Hepatocyte (in vitro differentiated cells): Measurements from ENCODE around the gene TRAF3. TPM values are rescaled to one million over a fixed set of nuclear protein-coding genes. Genes with fewer than 3 reads are reported as not detected.

Experiments used
- DNase-seq: peaks from one replicate; pipeline ENCODE4 v3.0.0-alpha.2; 2016; ENCODE audit warnings: low spot score
- H2AFZ ChIP-seq: fragments of 200-600 bp; sonication (generic); 2 replicates; pipeline ENCODE4 v1.6.0; 2016; ENCODE audit warnings: antibody characterized with exemption, mild to moderate bottlenecking
- H3K27ac ChIP-seq: fragments of 200-600 bp; sonication (generic); 2 replicates; pipeline ENCODE4 v1.5.1; 2016; ENCODE audit warnings: mild to moderate bottlenecking
- H3K27me3 ChIP-seq: fragments of 200-600 bp; sonication (generic); 2 replicates; pipeline ENCODE4 v1.6.1; 2016
- H3K36me3 ChIP-seq: fragments of 200-600 bp; sonication (generic); replicated peaks from 2 replicates; pipeline ENCODE4 v1.5.1; 2016; ENCODE audit warnings: low read depth; ENCODE audit not compliant: insufficient read depth
- H3K4me1 ChIP-seq: fragments of 200-600 bp; sonication (generic); 2 replicates; pipeline ENCODE4 v1.5.1; 2016; ENCODE audit warnings: mild to moderate bottlenecking, moderate library complexity; ENCODE audit not compliant: insufficient read depth
- H3K4me2 ChIP-seq: fragments of 200-600 bp; sonication (generic); 2 replicates; pipeline ENCODE4 v1.6.0; 2016
- H3K4me3 ChIP-seq: fragments of 200-600 bp; sonication (generic); 2 replicates; pipeline ENCODE4 v1.5.1; 2016; ENCODE audit warnings: mild to moderate bottlenecking
- H3K79me2 ChIP-seq: fragments of 200-600 bp; sonication (generic); 2 replicates; pipeline ENCODE4 v1.6.0; 2017; ENCODE audit warnings: mild to moderate bottlenecking
- H3K9me2 ChIP-seq: fragments of 200-600 bp; sonication (generic); replicated peaks from 2 replicates; pipeline ENCODE4 v1.6.0; 2017; ENCODE audit warnings: mild to moderate bottlenecking; ENCODE audit not compliant: insufficient read depth
- H3K9me3 ChIP-seq: fragments of 200-600 bp; sonication (generic); 2 replicates; pipeline ENCODE4 v1.5.1; 2016; ENCODE audit warnings: low read depth, mild to moderate bottlenecking
- H4K20me1 ChIP-seq: fragments of 200-600 bp; sonication (generic); 2 replicates; pipeline ENCODE4 v1.6.0; 2016; ENCODE audit warnings: mild to moderate bottlenecking; ENCODE audit not compliant: insufficient read depth, poor library complexity, severe bottlenecking
- CTCF ChIP-seq: fragments of 200-600 bp; sonication (generic); IDR thresholded peaks from 2 replicates; pipeline ENCODE4 v1.5.1; 2016; ENCODE audit warnings: antibody characterized with exemption, mild to moderate bottlenecking; ENCODE audit not compliant: poor library complexity
- EZH2 ChIP-seq: fragments of 200-600 bp; sonication (generic); IDR thresholded peaks from 2 replicates; pipeline ENCODE4 v1.6.1; 2016; ENCODE audit warnings: antibody characterized with exemption, mild to moderate bottlenecking, borderline replicate concordance
- EZH2phosphoT487 ChIP-seq: fragments of 200-600 bp; sonication (generic); IDR thresholded peaks from one replicate; pipeline ENCODE4 v1.6.1; 2018; ENCODE audit warnings: antibody characterized with exemption, mild to moderate bottlenecking, low read depth, moderate library complexity; ENCODE audit not compliant: unreplicated experiment, severe bottlenecking
- WGBS: methylation state at CpG from one replicate; pipeline ENCODE4 v1.1.6; 2016; ENCODE audit warnings: low lambda C conversion rate; ENCODE audit errors: missing lambda C conversion rate; 5-methylcytosine and 5-hydroxymethylcytosine counted together
- polyA plus RNA-seq: library from polyadenylated mRNA; unstranded; fragments of >200 nt; fragmentation: Nextera tagmentation; extraction: Ambion mirVana; gene quantifications from 2 replicates; pipeline ENCODE4 v1.2.1, GENCODE V29; 2016
- total RNA-seq: library from RNA; depleted of rRNA; stranded (reverse); fragments of >200 nt; gene quantifications from 2 replicates; pipeline ENCODE4 v1.2.3, GENCODE V29; 2014

The TRAF3 gene
- total and polyA plus RNA-seq, 2 experiments from 2014 or later, result 8.0 to 15.8 TPM

- Histone ChIP-seq H3K4me1 (no peaks in the 10 kb centered on the region), H3K9me3 (no peaks in the 10 kb centered on the region), H3K4me3 (no peak overlapping the region), H3K36me3 (peaks cover 3% of the 10 kb centered on the region), H2AFZ (no peak overlapping the region), H3K79me2 (peaks cover 5% of the 10 kb centered on the region), H4K20me1 (no peaks in the 10 kb centered on the region), H3K4me2 (no peak overlapping the region), H3K9me2 (no peaks in the 10 kb centered on the region), H3K27ac (no peak overlapping the region), H3K27me3 (no peaks in the 10 kb centered on the region)
- TF ChIP-seq CTCF (no peak), EZH2 (no peak), EZH2phosphoT487 (no peak)
- WGBS, result 97% methylated on average over 8 of the region's 8 CpGs
- DNase-seq, result no peak
Observed at GRCh38 chr14:102729825-102730224, 47.4 kb upstream of the TRAF3 start.

GRCh38 chr14:102731101-102731870 is 46.0 kb upstream of the TRAF3 start:
- H2AFZ ChIP-seq, result no peak overlapping the region
- peaks cover 3% of the 10 kb centered on the region for H3K36me3 ChIP-seq
- TF ChIP-seq EZH2phosphoT487, result no peak
- TF ChIP-seq CTCF, result no peak
- TF ChIP-seq EZH2, result no peak
- H3K27ac ChIP-seq, result no peak overlapping the region
- no peaks in the 10 kb centered on the region for H3K9me2 ChIP-seq
- H3K4me1 ChIP-seq, result no peaks in the 10 kb centered on the region
- DNase-seq, result no peak
- no peaks in the 10 kb centered on the region for H4K20me1 ChIP-seq
- H3K9me3 ChIP-seq, result no peaks in the 10 kb centered on the region
- WGBS, result 97% methylated on average over 15 of the region's 15 CpGs
- no peak overlapping the region for H3K4me3 ChIP-seq
- peaks cover 5% of the 10 kb centered on the region for H3K79me2 ChIP-seq
- H3K27me3 ChIP-seq, result no peaks in the 10 kb centered on the region
- H3K4me2 ChIP-seq, result no peak overlapping the region

DNA sequence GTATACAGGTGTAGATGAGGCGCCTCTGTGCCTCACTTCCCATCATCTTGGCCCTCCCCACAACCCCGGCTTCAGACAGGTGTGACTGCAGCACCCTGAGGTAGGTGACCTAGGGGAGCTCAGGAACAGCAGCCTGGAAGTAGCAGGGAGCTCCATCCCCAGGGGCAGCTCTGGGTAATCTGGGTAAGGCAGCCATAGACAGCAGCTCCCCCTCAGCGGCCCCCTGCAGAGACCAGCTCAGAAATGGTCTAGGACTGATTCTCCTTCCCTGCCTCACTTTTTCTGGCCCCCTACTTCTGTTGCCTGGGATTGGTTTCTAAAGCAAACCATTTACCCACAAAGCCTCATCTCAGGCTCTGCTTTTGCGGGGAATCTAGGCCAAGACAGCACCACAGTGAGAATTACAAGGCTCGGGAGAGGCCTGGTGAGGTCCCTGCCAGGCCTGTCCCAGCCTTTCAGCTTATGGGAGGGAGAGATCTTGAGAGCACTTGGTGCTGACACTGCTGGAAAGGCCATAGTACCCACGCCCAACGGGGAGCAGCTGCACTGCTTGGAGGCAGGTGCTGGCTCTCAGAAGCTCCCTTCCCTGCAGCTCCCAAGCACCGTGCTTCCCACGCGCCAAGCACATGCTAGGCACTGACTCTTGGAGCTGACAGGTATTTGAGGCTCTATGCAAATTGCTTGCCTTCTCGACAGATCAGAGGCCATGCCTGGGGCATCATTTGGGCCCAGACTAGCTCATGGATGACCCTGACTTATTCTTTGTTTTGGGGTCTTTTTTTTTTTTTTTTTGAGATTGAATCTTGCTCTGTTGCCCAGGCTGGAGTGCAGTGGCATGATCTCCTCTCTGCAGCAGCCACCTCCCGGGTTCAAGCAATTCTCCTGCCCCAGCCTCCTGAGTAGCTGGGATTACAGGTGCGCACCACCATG is 45.1 kb upstream of the TRAF3 start:
- no peak for DNase-seq
- Histone ChIP-seq H3K4me1 (no peaks in the 10 kb centered on the region), H3K9me3 (no peaks in the 10 kb centered on the region), H3K4me2 (no peak overlapping the region), H3K27me3 (no peaks in the 10 kb centered on the region), H3K4me3 (no peak overlapping the region), H3K36me3 (peaks cover 3% of the 10 kb centered on the region), H4K20me1 (no peaks in the 10 kb centered on the region), H3K79me2 (peaks cover 5% of the 10 kb centered on the region), H2AFZ (no peak overlapping the region), H3K27ac (no peak overlapping the region), H3K9me2 (no peaks in the 10 kb centered on the region)
- no peak for TF ChIP-seq EZH2phosphoT487
- TF ChIP-seq EZH2, result no peak
- WGBS, result 96% methylated on average over 13 of the region's 13 CpGs
